NCI-H1930 (cell line): ENCODE measurements around the gene TMF1.

ENCODE experiments used
- DNase-seq, 2 experiments: peaks; one replicate each; lab custom pipeline; 2025; lab: John Stamatoyannopoulos, UW

Gene TMF1

GRCh38 chr3:68977486-68978167, 74.5 kb downstream of the TMF1 start:
- DNase-seq, result no peak

GRCh38 chr3:68974711-68975110, 77.4 kb downstream of the TMF1 start:
- no peak for DNase-seq

- DNase-seq, result no peak
Observed at GRCh38 chr3:68973639-68974038, 78.5 kb downstream of the TMF1 start.

- DNase-seq, result peak; percentile 6 to 41
Observed at GRCh38 chr3:68972358-68972979, 79.7 kb downstream of the TMF1 start.
